Uterus (tissue), 2 donors: ENCODE measurements around the gene PTGIS.

ENCODE experiments used
- CTCF ChIP-seq, 4 experiments: fragments of 200-600 bp in 2 of 4; fragments of 450-650 bp in 2 of 4; sonication (generic) in 2 of 4; IDR thresholded peaks; one replicate each; pipeline ENCODE4 v1.5.1; 2016 to 2019; ENCODE audit warnings: antibody characterized with exemption in 4 of 4, mild to moderate bottlenecking in 2 of 4, moderate library complexity in 1 of 4
- POLR2A ChIP-seq, 2 donors: fragments of 450-650 bp; IDR thresholded peaks; one replicate each; pipeline ENCODE4 v1.6.1; 2016; ENCODE audit warnings: antibody characterized with exemption in 2 of 2, mild to moderate bottlenecking in 1 of 2, moderate library complexity in 1 of 2

GRCh38 chr20:49480236-49480635 lies 87.7 kb downstream of the PTGIS start:
- TF ChIP-seq CTCF (IDR thresholded peaks at IDR 0.05): no peak
- no peak for TF ChIP-seq POLR2A (IDR thresholded peaks at IDR 0.05)
